Hindlimb muscle (tissue), 1 donor: ENCODE data around the gene RPL10. TPM values are rescaled to one million over a fixed set of nuclear protein-coding genes. Genes with fewer than 3 reads are reported as not detected.

ENCODE experiments used
- DNase-seq: peaks from one replicate; pipeline ENCODE4 v3.0.0-alpha.2; 2013
- polyA plus RNA-seq: library from polyadenylated mRNA; unstranded; fragments of 120-200 nt; gene quantifications from one replicate; pipeline ENCODE4 v1.2.1, GENCODE V29; 2013; ENCODE audit not compliant: insufficient read length

Gene RPL10
- polyA plus RNA-seq: 5,697 TPM

- DNase-seq: peak; percentile 95
These were observed at the start of gene RPL10 for GRCh38 chrX:154397888-154398667. Gene RPL10 (plus strand): TSS chrX:154398377. CDS start chrX:154398520, 143 bp downstream.

GRCh38 chrX:154348646-154349358 lies 49.4 kb upstream of the RPL10 start:
- DNase-seq: no peak

DNA sequence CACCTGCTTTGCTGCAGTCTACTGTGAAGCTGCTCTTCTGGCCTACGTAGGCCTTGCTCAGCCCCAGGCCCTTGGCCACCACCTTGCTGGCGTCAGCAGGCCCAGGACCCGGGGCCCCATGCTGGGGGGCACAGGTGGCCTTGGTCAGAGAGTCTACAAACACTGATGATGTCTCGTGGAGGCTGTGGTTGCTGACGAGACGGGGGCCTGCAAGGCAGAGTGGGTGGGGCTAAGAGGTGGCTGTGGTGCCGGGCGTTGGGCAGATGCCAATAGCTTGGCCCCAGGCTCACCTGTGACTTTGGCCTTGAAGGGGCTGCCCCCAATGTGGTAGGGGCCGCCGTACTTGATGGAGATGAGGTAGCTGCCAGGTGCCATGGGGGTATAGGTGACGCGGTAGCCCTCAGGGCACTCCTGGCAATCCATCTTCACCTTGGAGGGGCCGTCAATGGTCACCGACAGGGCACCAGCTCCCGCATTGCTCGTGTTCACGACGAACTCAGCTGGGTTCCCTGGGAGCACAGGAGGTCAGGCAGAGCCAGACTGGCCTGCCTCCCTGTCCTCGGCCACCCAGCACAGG lies 48.7 kb upstream of the RPL10 start:
- no peak for DNase-seq

GRCh38 chrX:154349979-154350378 lies 48.2 kb upstream of the RPL10 start:
- DNase-seq: no peak

DNA sequence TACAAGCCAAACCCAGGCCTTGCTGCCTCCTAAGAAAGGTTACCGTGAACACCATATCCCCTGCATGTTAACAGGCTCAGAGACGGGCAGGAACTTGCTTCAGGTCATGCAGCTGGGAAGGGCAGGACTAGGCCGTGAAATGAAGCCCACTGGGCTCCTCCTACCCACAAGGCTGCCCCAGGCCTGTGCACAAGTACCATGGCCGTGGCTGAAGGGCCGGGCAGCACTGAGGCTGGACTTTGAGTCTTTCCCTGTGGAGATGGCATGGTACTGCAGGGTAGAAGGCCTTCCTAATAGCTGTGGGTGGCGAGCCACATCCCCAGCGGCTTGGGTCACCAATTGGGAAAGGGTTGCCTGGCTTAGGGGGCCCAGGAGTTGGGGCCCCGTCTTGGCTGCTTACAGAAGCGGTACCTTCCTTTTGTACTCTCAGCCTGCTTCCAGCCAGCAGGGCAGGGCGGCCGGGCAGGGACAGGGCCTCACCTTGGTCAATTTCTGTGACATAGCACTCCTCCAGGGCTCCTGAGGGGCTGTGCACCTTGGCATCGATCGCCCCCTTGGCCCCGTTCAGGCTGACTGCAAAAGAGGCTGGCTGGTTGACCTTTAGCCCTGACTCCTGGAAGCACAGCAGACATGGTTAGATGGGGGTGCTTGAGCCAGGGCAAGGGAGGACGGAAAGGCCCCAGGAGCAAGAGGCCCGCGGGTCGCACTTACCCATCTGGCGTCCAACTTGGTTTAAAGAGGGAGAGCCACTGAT lies 47.6 kb upstream of the RPL10 start:
- DNase-seq: no peak

- no peak for DNase-seq
These were observed 46.8 kb upstream of the RPL10 start for GRCh38 chrX:154351183-154352011.

DNA sequence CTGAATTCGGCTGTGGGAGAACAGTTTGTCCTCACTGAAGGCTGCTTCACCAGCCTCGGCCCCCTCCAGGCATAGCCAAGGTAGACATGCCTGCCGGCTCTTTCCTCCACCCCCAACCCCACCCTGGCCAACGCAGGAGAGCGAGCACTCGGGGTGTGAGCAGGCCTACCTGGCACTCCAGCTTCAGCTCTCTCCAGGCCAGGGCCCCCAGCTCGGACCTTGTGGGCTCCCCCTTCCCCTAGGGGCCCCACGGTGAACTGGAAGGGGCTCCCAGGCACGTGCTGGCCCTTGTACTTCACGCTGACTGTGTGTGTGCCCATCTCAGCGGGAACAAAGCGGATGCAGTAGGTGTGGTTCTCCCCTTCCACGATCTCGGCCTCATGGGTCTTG lies 46.2 kb upstream of the RPL10 start:
- no peak for DNase-seq

DNA sequence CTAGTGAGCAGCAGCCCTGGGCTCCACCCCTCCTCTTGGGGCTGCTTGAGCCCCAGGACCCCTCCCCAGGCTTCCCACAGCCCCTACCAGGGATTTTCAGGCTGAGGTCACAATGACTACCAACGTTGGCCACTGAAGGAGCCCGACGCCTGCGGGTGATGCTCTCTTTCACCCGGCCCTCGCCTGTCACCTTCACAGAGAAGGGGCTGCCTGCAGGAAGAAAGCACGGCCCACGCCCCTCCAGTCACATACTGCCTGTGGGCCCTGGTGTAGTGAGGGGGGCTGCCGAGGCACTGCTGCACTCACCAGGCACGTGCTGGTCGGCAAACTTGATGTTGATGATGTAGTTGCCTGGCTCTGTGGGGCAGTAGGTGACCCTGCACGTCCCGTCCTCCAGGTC lies 45.7 kb upstream of the RPL10 start:
- DNase-seq: no peak

- DNase-seq: no peak
These were observed 44.9 kb upstream of the RPL10 start for GRCh38 chrX:154353172-154353843.

DNA sequence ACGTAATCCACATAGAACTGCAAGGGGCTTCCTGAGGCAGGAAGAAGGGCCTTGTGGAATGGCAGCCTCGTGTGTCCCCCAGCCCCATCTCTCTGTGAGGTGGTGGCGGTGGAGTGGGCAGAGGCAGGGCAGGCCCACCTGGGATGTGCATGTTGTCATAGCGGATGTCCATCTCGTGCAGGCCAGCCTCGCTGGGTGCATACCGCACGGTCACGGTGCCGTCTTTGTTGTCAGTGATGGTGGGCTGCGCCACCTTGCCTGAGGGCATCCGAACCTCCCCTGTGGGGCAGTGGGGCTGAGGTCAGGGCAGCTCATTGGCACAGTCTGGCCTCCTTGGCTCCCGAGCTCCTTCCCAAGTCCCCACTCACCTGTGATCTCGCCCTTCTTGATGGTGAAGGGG lies 44.2 kb upstream of the RPL10 start:
- DNase-seq: no peak

- no peak for DNase-seq
These were observed 43.7 kb upstream of the RPL10 start for GRCh38 chrX:154354516-154354915.

DNA sequence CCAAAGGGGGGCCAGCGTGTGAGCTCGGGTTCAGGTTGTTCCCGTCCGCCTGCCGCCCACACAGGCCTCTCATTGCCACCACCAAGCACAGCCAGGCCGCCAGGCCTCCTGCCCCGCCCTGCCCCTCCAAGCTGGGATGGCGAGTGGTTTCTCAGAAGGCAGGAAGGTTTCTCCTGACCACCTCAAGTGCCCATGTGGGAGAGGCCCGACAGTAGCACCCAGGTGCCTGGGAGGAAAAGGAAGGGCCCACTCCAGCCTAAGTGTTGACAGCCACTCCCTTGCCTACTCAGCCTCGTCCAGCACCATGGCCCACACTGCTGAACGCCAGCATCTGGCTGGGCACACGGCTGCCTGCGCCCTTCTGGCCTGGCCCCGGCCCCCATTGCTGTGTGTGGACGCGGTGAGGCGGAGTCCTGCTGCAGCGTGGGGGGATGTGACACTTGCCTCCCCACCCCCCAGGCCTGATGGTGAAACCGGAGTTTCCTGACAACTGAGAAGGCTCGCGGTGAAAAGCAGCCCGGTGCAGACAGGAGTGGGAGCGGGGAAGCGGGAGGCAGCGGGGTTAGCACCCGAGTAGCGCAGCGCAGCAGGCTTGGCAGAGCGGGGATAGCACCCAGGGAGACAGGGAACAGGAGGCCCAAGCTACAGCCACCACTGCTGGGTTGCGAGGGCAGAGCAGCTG lies 42.9 kb upstream of the RPL10 start:
- no peak for DNase-seq

DNA sequence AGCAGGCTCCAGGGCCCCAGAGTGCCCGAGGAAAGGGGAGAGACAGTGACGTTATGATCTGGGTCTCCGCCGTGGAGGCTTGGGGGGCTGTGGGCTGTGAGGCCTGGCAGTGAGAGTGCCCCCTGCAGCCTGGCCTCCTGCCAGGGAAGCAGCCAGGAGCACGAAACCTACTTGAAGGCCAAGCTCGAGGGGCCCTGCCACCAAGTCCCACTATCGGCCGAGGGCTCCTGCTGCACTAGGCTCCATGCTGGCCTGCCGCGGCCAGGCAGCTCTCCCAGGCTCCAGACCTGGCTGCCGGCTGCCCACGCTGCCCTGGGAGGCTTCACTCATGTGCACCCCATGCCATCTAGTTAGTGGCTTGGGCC lies 42.4 kb upstream of the RPL10 start:
- DNase-seq: no peak

DNA sequence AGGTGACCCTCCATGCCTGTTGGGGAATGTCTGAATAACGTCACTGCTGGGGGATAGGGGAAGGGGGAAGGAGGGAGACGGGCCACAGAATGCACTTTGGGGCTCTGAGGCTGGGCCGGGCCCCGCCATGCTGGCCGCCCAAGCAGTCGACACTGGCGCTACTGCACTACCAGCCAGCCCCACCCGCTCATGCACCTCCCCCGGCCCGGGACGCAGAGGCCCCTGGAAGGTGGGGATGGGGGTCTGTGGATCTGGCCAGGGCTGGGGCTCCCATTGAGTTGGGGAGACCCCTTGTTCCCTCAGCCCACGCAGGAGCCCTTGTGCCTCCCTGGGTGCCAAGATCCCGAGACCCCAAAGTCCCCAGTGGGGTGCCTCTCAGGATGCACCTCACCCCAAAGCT lies 41.6 kb upstream of the RPL10 start:
- DNase-seq: no peak

DNA sequence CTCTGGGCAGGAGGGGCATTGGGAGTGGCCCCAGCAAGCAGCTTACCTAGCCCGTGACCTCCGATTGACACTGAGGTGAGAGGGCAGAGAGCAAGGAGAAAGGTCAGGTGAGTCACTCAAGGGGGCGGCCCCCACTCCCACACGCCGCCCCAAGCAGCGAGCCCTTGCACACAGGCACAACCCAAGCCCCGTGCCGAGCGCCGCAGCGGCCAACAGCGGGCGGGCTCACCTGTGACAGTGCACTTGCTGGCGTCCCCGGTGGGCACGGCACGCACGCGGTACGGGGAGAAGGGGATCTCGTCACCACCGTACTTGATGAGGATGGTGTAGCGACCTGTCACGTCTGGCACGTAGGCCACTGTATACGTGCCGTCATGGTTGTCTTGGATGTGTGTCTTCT lies 41.0 kb upstream of the RPL10 start:
- no peak for DNase-seq

- no peak for DNase-seq
These were observed 40.2 kb upstream of the RPL10 start for GRCh38 chrX:154358011-154358410.

GRCh38 chrX:154358829-154359228 lies 39.3 kb upstream of the RPL10 start:
- DNase-seq: no peak

GRCh38 chrX:154359362-154360154 lies 38.6 kb upstream of the RPL10 start:
- DNase-seq: no peak

DNA sequence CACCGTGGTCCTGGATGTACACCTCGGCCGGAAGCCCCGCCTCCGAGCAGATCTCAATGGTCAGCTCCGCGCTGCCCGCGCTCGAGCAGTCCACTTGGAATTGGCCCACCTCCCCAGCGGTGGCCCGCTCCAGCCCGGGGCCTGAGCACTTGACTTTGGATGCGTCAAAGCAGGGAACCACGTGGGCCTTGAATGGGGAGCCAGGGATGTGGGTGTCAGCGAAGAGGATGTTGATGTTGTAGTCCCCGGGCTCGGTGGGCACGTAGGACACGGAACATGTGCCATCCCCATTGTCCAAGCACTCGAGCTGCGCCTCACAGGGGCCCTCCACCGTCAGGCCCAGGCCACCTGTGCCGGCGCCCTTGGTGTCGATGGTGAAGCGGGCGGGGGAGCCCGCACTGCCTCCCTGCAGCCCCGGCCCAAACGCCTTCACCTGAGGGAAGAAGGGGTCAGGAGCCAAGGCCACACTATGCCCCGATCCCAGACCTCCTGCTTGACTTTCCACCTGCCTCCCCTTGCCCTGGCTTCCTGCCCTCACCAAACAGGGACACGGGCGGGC lies 37.9 kb upstream of the RPL10 start:
- DNase-seq: no peak
